Calu3 (cell line): ENCODE results near the gene RRP1B. TPM values are rescaled to one million over a fixed set of nuclear protein-coding genes. Genes with fewer than 3 reads are reported as not detected.

ENCODE experiments used
- BruUV-seq: library from RNA; stranded (reverse); fragments of 400-500 nt; replicated peaks from 2 replicates; lab custom pipeline; 2021; lab: Mats Ljungman, UMichigan
- CTCF ChIA-PET: fragments of 300-600 bp; sonication (Branson Sonifier 250); formaldehyde crosslinking; loops from one replicate; lab custom pipeline; 2022; ENCODE audit warnings: antibody characterized with exemption; lab: Charles Lee
- DNase-seq: peaks from one replicate; pipeline ENCODE4 v3.0.0; 2022
- H3K27ac Mint-ChIP-seq: one replicate; pipeline ENCODE4 v1.8.0; 2022; ENCODE audit warnings: mixed read lengths; ENCODE audit not compliant: unreplicated experiment
- H3K27me3 Mint-ChIP-seq: one replicate; pipeline ENCODE4 v1.8.0; 2022; ENCODE audit warnings: mixed read lengths; ENCODE audit not compliant: unreplicated experiment
- H3K36me3 Mint-ChIP-seq: one replicate; pipeline ENCODE4 v1.8.0; 2022; ENCODE audit warnings: mild to moderate bottlenecking, moderate library complexity, mixed read lengths; ENCODE audit not compliant: insufficient read depth, unreplicated experiment
- H3K4me1 Mint-ChIP-seq: one replicate; pipeline ENCODE4 v1.8.0; 2022; ENCODE audit warnings: mild to moderate bottlenecking, low read depth, mixed read lengths; ENCODE audit not compliant: unreplicated experiment
- H3K4me3 Mint-ChIP-seq: one replicate; pipeline ENCODE4 v1.8.0; 2022; ENCODE audit warnings: mild to moderate bottlenecking, low read depth, moderate library complexity, mixed read lengths; ENCODE audit not compliant: unreplicated experiment
- H3K9me3 Mint-ChIP-seq: one replicate; pipeline ENCODE4 v1.8.0; 2022; ENCODE audit warnings: low read depth, mixed read lengths; ENCODE audit not compliant: unreplicated experiment
- CTCF ChIP-seq: fragments of 200-600 bp; IDR thresholded peaks from one replicate; pipeline ENCODE4 v1.8.0; 2022; ENCODE audit warnings: antibody characterized with exemption; ENCODE audit not compliant: unreplicated experiment
- intact Hi-C: fragments of 100-400 bp; cut with micrococcal nuclease; formaldehyde crosslinking; loops from one replicate; pipeline ENCODE4 v1.10.0; 2022; ENCODE audit not compliant: unreplicated experiment
- total RNA-seq: library from RNA; stranded (reverse); gene quantifications from 2 replicates; pipeline ENCODE4 v1.2.3, GENCODE V29; 2022

RRP1B gene
- total RNA-seq, 1 experiment from 2014 or later: 26.0 TPM

GRCh38 chr21:43690346-43690745, 31.0 kb downstream of the RRP1B start:
- H3K4me1 Mint-ChIP-seq: no peaks in the 10 kb centered on the region
- H3K9me3 Mint-ChIP-seq: no peaks in the 10 kb centered on the region
- BruUV-seq: no TSS peak
- H3K4me3 Mint-ChIP-seq: no peak overlapping the region
- intact Hi-C loops: no loop called here
- H3K27ac Mint-ChIP-seq: no peak overlapping the region
- no peak for DNase-seq
- peaks cover 30% of the 10 kb centered on the region for H3K36me3 Mint-ChIP-seq
- CTCF ChIA-PET: no interaction called here
- no peaks in the 10 kb centered on the region for H3K27me3 Mint-ChIP-seq
- TF ChIP-seq CTCF: no peak

- no TSS peak for BruUV-seq
- DNase-seq: no peak
- Mint-ChIP-seq H3K9me3 (no peaks in the 10 kb centered on the region), H3K4me3 (no peak overlapping the region), H3K27me3 (no peaks in the 10 kb centered on the region), H3K36me3 (peaks cover 30% of the 10 kb centered on the region), H3K27ac (no peak overlapping the region), H3K4me1 (no peaks in the 10 kb centered on the region)
- no peak for TF ChIP-seq CTCF
- intact Hi-C loops: no loop called here
- CTCF ChIA-PET: no interaction called here
Observed at GRCh38 chr21:43691086-43691795, 31.9 kb downstream of the RRP1B start.

GRCh38 chr21:43691801-43692200, 32.4 kb downstream of the RRP1B start:
- Mint-ChIP-seq H3K9me3 (no peaks in the 10 kb centered on the region), H3K27ac (no peak overlapping the region), H3K4me3 (no peak overlapping the region), H3K4me1 (no peaks in the 10 kb centered on the region), H3K27me3 (no peaks in the 10 kb centered on the region), H3K36me3 (peaks cover 34% of the 10 kb centered on the region)
- no TSS peak for BruUV-seq
- intact Hi-C loops: no loop called here
- no peak for TF ChIP-seq CTCF
- CTCF ChIA-PET: no interaction called here
- DNase-seq: no peak

- CTCF ChIA-PET: no interaction called here
- no TSS peak for BruUV-seq
- no peaks in the 10 kb centered on the region for H3K4me1 Mint-ChIP-seq
- peaks cover 25% of the 10 kb centered on the region for H3K36me3 Mint-ChIP-seq
- H3K27ac Mint-ChIP-seq: no peak overlapping the region
- H3K9me3 Mint-ChIP-seq: no peaks in the 10 kb centered on the region
- intact Hi-C loops: no loop called here
- H3K27me3 Mint-ChIP-seq: no peaks in the 10 kb centered on the region
- no peak for DNase-seq
- TF ChIP-seq CTCF: no peak
- no peak overlapping the region for H3K4me3 Mint-ChIP-seq
Observed at GRCh38 chr21:43692949-43693348, 33.6 kb downstream of the RRP1B start.
